ENCODE data around the gene MRPL43. TPM values are rescaled to one million over a fixed set of nuclear protein-coding genes. Genes with fewer than 3 reads are reported as not detected.

MRPL43 gene
- total RNA-seq, 2 donors from 2014 or later, result 51.9 to 56.6 TPM

DNA sequence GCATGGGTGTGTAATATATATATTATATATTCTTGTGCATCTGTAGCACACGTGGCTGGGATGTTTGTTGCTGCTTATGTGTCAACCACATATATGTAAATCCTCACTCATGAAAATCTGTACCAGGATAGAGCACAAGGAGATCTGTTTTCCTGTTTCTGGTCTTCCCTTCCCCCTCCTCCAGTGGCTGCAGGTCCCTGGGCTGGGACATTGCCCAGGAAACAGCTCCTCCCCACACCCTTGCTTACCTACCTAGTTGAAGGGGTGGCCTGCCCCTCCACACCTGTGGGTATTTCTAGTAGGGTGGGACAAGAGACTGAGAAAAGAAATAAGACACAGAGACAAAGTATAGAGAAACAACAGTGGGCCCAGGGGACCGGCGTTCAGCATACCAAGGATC lies 46.0 kb upstream of the MRPL43 start:
- DNase-seq (ENCODE audit: low spot score) (no peak), ATAC-seq (ENCODE audit: insufficient number of reproducible peaks, low FRiP score, low read depth) (no peak)
- TF ChIP-seq, protein P1, sequence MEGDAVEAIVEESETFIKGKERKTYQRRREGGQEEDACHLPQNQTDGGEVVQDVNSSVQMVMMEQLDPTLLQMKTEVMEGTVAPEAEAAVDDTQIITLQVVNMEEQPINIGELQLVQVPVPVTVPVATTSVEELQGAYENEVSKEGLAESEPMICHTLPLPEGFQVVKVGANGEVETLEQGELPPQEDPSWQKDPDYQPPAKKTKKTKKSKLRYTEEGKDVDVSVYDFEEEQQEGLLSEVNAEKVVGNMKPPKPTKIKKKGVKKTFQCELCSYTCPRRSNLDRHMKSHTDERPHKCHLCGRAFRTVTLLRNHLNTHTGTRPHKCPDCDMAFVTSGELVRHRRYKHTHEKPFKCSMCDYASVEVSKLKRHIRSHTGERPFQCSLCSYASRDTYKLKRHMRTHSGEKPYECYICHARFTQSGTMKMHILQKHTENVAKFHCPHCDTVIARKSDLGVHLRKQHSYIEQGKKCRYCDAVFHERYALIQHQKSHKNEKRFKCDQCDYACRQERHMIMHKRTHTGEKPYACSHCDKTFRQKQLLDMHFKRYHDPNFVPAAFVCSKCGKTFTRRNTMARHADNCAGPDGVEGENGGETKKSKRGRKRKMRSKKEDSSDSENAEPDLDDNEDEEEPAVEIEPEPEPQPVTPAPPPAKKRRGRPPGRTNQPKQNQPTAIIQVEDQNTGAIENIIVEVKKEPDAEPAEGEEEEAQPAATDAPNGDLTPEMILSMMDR (IDR thresholded peaks at IDR 0.05), result no peak
- peak overlapping the region; percentile 82 for H3K4me3 ChIP-seq
- H3K36me3 ChIP-seq, result peaks cover 38% of the 10 kb centered on the region
- peak overlapping the region; percentile 99 to 100 for H3K27ac ChIP-seq
- no peaks in the 10 kb centered on the region for H3K27me3 ChIP-seq (replicated peaks; ENCODE audit: insufficient read depth)
- H3K9me3 ChIP-seq, result no peaks in the 10 kb centered on the region
- H3K4me1 ChIP-seq (ENCODE audit: control insufficient read depth in 1 of 2, low read depth in 2 of 2), result peaks cover 8 to 25% of the 10 kb centered on the region in 2 donors

DNA sequence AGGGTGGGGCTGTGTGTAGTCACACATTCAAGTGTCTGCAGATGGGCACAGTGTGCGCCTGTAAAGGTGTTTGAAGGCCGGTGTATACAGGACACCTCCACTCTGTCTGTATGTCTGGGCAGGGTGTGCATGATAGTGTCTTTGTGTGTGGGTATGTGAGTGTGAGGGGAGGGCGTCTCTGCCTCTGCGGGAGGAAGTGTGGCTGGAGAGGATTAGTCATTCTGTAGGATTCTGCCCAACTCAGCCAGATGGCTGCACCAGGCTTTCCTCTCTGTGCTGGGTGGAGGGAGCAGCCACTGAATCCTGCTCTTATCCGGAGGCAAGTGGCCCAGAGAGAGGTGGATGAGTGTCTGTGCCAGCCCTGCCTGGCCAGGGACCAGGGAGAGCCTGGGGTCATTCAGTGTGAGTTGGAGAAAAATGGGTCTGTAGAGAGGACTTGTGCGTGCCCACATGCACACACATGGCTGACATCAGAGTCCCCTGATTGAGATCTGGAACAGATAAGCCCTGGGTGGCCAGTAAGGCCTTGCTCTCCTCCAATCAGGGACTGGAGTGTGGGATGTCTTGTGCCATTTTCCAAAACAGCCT lies 45.4 kb upstream of the MRPL43 start:
- H3K9me3 ChIP-seq, result no peaks in the 10 kb centered on the region
- H3K4me1 ChIP-seq (ENCODE audit: control insufficient read depth in 1 of 2, low read depth in 2 of 2), result peaks cover 8 to 25% of the 10 kb centered on the region in 2 donors
- peak; percentile 51 for DNase-seq (ENCODE audit: low spot score)
- peak overlapping the region; percentile 99 to 100 for H3K27ac ChIP-seq
- H3K27me3 ChIP-seq (replicated peaks; ENCODE audit: insufficient read depth), result no peaks in the 10 kb centered on the region
- peak overlapping the region; percentile 82 for H3K4me3 ChIP-seq
- TF ChIP-seq, protein P1 (IDR thresholded peaks at IDR 0.05), result no peak
- H3K36me3 ChIP-seq, result peaks cover 33% of the 10 kb centered on the region
- ATAC-seq (ENCODE audit: insufficient number of reproducible peaks, low FRiP score, low read depth), result peak; percentile 51

DNA sequence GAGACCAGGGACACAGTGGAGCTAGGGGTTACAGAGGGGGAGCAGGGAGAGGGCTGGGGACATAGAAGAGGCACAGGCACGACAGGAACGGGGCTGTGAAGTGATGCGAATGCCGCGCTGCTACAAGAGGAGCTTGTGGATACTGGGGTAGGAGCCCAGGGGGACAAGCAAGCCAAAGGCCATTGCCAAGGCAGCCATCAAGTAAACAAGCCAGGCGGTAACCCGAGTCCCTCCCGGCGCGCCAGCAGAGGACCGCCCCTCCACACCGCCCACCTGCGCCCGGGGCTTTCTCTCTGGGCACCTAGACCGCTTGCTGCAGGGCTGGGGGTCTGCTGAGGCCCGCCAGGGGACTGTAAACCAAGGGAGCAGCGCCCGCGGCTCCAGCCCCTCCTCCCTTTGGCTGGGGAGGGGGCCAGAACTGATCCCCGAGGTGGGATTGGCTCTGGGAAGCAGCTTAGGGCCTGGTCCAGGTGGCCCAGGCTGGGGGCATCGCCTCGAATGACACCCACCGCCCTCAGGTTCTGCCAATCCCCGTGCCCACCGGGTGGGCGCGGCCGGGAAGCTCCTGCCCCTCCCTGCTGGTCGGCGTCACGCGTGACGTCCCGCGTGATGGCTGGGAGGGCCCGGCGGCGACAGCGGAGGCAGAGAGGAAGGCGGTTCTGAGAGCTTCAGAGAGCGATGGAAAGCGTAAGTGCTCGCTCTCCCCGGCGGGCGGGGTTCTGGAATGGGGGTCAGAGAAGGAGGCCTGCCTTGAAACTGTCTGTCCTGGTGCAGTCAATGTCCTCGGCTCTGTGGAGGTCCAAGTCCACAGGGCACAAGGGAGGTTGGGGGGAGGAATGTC lies 44.7 kb upstream of the MRPL43 start:
- Histone ChIP-seq H3K36me3 (peaks cover 26% of the 10 kb centered on the region), H3K9me3 (no peaks in the 10 kb centered on the region), H3K4me3 (peak overlapping the region; percentile 82), H3K27ac (peak overlapping the region; percentile 99 to 100), H3K27me3 (replicated peaks; ENCODE audit: insufficient read depth) (no peaks in the 10 kb centered on the region), H3K4me1 (ENCODE audit: control insufficient read depth in 1 of 2, low read depth in 2 of 2) (peaks cover 8 to 25% of the 10 kb centered on the region in 2 donors)
- peak; percentile 44 for DNase-seq (ENCODE audit: low spot score)
- peak; percentile 53 for ATAC-seq (ENCODE audit: insufficient number of reproducible peaks, low FRiP score, low read depth)
- TF ChIP-seq, protein P1 (IDR thresholded peaks at IDR 0.05), result no peak

DNA sequence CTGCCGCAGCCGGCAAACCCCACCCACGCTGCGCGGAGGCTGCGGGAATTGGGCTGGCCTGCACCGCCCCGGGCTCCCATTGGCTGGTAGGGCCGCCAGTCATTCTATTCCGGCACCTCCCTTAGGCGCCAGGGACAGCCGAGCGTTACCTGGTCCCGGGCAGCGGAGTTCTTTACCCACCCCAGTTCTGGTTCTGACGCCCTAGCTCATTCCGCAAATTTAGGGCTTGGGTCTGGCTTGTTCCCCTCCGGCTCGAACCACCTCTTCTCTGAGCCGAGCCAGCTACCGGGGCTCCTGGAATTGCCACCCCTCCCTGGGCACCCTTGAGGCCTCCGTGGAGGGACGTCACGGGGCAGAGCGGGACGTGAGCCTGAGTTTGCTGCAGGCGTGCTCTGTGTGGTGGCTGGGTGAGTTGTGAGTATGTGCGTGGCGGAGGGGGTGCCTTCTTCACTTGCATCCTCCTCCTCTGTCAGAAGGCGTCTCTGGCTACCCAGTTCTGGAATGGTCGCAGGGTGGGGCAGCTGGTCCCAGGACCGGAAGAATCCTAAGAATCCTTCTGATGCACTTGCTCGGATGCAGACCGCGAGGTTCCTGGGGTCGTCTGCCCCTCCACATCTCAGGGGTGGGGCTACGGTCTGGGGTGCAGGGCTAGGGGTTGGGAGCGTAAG lies 44.0 kb upstream of the MRPL43 start, which contains the start of the genes PDZD7 and SFXN3:
Gene PDZD7 (minus strand): TSS at position 2 of the 668 bp plus-strand sequence. CDS start 910 bp downstream, outside the sequence.
Gene SFXN3 (plus strand): TSS at position 107 of the 668 bp plus-strand sequence. CDS start 3,461 bp downstream, outside the sequence.
- DNase-seq (ENCODE audit: low spot score) (peak; percentile 76), ATAC-seq (ENCODE audit: insufficient number of reproducible peaks, low FRiP score, low read depth) (peak; percentile 62)
- Histone ChIP-seq H3K27ac (peak within 1 kb of the TSS; percentile 99 to 100), H3K4me3 (peak within 1 kb of the TSS; percentile 82), H3K36me3 (peaks cover 18% of the 10 kb centered on the region), H3K27me3 (replicated peaks; ENCODE audit: insufficient read depth) (no peaks in the 10 kb centered on the region), H3K4me1 (ENCODE audit: control insufficient read depth in 1 of 2, low read depth in 2 of 2) (peaks cover 8 to 25% of the 10 kb centered on the region in 2 donors), H3K9me3 (no peaks in the 10 kb centered on the region)
- TF ChIP-seq, protein P1 (IDR thresholded peaks at IDR 0.05), result no peak
